ENCODE data around the gene CALD1.

The CALD1 gene

DNA sequence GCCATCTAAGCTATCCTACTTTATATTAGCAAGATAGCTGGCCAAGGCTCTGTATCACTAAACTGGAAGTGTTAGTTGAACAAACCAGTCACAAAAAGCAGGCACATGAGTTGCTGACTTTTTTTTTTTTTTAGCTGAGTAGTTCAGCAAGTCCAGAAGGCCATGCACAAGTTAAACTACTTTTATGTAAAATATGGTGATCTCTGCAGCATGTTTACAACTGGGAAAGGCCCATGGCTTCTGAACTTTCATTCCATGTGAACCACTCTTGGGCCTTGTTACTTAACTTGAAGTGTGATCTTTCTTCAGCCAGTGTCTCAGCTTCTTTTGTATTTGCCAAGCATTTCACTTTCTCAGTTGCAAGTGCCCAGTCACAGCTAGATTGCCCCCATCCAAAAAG is 78.5 kb downstream of the CALD1 start:
- DNase-seq (ENCODE audit: low read depth) = no peak

GRCh38 chr7:134859783-134860182 is 80.3 kb downstream of the CALD1 start:
- no peak for DNase-seq (ENCODE audit: low read depth)

DNA sequence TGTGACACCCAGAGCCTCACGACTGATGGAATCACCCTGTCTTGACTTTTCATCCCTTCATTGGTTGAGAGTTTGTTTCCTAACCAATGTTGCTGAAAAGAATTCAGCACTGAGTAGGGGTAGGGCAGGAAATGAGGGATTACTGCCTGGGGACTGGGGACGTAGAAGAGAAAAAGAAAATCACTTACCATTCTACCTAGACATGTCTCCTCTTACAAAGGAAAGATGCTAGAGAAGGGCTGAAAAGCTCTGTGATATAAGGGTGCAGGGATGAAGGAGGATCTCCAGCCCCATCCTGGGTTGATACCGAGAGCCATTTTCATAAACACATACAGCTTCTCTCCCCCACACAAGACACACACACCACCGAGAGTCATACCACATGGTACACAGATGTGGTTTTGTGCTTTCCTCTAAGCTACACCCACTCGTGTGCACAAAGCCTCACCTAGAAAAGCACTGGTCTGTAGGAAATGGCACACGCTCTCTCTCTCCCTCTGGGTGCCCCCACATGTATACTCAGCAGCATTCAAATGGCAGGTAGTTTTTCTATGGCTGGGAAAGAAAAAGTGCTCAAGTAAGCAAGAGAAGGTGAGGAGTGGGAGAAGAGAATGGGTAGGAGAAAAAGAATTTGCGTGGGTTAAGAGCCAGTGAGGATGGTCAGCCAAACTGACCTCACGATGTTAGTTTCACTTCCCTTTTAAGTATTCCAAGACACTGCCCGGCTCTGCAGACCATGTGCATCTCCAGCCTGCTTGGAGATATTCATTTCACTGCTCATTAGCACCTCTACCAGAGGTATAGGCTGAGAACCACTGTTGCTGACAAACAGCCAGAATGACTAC is 85.8 kb downstream of the CALD1 start:
- DNase-seq (ENCODE audit: low read depth) = peak; percentile 11

DNA sequence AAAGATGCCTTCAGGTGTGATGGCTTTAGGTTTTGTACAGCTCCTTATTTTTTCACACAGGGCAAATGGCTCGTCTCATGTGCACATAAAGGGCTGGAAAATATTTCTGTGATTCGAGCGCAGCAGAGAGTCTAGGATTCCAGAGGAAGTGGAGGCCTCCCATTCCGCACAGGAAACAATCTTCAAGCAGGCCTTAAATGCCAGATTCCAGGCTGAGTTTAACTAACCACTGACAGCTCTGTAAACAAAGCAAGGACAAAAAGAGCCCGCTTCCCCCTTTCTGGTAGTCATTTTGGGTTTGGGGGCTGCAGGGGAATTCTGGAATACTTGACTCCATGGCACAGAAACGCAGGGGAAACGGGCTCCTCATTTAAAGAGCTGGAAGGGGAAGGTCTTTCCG is 87.2 kb downstream of the CALD1 start:
- no peak for DNase-seq (ENCODE audit: low read depth)

DNA sequence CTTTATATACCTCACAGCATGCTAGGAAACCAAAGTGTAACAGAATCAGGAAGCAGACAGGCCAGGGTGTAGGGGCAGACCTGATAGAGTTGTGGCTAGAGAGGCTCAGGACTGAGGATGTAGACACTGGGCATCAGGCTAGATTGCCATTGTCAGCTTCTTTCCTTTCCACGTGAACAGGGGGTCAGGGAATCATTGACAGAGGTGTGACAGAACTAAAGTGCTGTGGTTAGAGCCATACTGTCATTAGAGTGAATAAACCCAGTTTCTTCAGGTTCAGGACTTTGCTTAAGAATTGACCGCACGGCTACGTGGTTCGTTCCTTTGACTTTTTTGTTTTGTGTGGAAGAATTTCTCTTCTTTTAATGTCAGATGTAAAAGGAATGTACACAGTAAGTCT is 90.7 kb downstream of the CALD1 start:
- no peak for DNase-seq (ENCODE audit: low read depth)

GRCh38 chr7:134870781-134871180 is 91.3 kb downstream of the CALD1 start:
- no peak for DNase-seq (ENCODE audit: low read depth)

DNA sequence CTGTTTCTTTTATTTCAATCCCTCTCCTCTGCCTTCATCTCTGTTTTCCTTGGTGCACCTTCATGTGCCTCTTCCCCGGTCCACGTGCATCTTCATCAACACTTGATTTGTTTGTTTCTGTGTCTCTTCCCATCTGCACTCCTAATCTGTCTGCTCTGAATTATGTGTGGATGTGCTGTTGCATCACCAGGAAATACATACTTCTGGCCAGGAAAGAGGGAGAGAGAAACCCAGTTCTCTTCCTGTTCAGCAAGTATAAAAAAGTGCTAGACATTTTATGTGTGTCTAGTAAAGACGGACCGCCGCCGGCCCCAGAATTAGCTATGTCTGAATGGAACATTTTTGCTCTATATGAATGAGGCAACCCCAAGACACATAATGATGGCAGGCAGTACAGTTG is 93.8 kb downstream of the CALD1 start:
- no peak for DNase-seq (ENCODE audit: low read depth)

DNA sequence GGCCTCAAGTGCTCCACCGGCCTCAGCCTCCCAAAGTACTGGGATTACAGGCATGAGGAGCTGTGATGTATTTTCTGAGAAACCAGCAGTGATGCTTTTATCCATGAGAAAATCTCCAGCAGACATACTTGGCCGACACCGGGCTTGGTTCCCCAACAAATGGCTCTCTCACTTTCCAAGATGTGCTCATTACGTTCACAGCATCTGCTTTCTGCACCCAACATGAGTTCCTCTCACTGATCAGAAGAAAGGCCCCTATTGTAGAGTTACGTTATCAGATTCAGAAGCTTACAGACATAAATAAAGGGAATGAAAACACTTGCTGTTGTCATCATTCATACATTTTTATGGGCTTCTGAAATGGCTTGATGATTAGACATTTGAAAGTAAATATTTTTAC is 95.0 kb downstream of the CALD1 start:
- DNase-seq (ENCODE audit: low read depth) = no peak

DNA sequence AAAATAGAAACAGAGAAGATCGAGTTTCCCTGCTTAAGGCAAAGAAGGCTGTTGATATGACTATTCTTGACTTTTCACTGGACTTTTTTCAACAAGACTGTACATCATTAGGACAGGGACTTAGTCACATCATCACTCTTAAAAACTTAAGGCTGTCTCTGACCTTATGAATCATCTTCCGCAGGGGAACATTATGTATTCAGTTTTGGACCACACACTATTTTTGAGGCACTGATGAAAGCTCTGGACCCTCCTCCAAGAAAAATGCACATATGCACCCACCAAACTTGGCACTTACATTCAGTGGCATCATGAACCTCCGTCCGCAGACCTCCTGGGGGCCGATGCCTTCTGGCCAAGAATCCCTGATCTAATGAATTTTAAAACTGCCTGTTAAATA is 96.4 kb downstream of the CALD1 start:
- DNase-seq (ENCODE audit: low read depth) = no peak

DNA sequence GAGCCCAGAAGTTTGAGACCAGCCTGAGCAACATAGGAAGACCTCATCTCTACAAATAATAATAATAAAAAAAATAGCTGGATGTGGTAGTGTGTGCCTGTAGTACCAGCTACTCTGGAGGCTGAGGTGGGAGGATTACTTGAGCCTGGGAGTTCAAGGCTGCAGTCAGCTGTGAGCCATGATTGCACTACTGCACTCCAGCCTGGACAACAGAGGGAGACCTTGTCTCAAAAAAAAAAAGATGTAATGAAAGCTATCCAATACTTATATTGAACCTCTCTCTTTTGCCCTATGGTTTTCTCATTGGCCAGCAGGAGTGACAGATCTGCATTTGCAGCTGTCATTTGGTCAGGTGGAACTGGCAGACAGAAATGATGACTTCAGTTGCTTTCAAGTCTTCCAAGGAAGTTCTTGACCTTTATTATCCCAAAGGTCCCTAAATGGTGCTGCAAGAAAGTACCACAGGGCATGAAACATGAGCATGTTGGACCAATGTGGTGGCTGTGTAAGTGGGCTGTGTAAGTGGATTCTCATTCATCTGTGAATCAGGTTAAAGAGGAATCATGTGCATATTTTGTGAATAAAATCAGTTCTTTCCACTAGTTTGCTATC is 99.4 kb downstream of the CALD1 start:
- DNase-seq (ENCODE audit: low read depth) = no peak

GRCh38 chr7:134879815-134880475 is 100.5 kb downstream of the CALD1 start:
- DNase-seq (ENCODE audit: low read depth) = no peak

DNA sequence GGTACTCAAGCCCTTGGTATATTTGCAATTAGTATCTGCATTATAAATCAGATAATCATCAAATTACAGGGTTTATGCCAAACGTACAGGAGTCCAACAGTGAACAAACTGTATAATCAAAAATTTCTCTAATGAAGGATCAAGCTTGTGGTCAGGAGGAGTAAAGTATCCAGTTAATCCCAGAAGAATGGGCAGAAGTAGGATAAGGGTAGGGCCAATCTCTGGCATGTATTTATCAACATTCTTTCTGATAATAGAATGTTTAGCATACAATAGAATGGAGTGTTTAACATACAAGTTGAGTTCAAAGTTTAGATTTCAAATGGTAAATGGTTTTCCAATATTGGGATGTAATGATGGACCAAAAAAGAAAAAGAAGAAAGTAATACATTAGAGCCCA is 103.0 kb downstream of the CALD1 start:
- no peak for DNase-seq (ENCODE audit: low read depth)

GRCh38 chr7:134885967-134886352 is 106.5 kb downstream of the CALD1 start:
- DNase-seq (ENCODE audit: low read depth) = no peak

GRCh38 chr7:134886353-134887057 is 107.1 kb downstream of the CALD1 start:
- DNase-seq (ENCODE audit: low read depth) = no peak

DNA sequence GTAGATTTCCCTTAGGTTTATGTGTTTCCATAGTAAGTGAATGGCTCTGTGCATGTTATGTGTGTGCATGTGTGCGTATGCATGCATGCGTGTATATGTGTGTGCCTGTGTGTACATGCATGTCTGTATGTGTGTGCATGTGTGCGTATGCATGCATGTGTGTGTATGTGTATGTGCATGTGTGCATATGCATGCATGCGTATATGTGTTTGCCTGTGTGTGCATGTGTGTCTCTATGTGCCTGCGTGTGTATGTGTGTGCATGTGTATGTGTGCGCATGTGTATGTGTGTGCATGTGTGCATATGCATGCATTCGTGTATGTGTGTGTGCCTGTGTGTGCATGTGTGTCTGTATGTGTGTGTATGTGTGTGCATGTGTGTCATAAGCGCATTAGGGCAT is 108.1 kb downstream of the CALD1 start:
- DNase-seq (ENCODE audit: low read depth) = no peak

- no peak for DNase-seq (ENCODE audit: low read depth)
Measured at GRCh38 chr7:134888141-134888740, 108.8 kb downstream of the CALD1 start.

DNA sequence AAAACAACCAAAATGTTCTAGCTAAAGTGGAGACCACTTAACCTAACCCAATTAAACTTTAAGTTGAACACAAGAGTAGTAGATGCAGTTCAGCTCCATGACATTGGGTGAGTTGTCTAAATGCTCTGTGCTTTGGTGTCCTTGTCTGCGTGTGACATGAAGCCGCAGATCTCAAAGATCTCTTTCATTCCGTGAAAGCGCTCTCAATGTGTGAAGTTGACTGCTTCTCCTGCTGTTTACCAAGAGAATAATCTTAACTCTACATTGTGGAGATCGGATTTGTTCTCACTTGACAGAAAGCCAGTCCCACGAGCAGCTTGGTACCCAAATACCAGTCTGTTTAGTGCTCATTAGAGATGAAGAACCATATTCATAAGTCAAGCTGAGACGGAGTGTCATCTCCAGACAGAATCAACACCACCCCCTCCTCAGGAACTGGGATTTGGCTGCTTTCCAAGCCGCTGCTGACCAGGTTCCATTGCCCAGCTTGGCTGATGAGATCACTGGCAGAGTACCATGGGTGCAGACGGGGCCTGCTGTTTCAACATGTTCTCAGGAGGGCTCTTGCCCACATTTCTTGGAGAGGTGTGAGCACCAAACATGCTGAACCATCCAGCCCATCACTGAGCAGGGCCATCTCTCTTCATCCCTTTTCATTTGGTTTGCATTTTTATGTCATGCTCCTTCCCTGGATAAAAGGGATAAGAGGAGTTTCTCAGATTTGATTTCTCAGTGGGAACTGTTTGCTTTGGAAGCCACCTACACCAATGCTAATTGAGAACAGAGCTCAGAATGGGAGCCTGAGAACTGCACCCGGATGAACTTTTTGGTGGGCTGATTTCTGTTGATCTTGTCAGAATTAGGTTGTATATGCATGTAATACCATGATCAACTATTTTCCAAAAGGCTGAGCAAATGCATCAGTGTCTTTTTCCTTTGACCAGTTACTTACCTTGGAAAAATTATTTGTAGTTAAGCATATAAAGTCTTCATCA is 111.1 kb downstream of the CALD1 start:
- DNase-seq (ENCODE audit: low read depth) = no peak

DNA sequence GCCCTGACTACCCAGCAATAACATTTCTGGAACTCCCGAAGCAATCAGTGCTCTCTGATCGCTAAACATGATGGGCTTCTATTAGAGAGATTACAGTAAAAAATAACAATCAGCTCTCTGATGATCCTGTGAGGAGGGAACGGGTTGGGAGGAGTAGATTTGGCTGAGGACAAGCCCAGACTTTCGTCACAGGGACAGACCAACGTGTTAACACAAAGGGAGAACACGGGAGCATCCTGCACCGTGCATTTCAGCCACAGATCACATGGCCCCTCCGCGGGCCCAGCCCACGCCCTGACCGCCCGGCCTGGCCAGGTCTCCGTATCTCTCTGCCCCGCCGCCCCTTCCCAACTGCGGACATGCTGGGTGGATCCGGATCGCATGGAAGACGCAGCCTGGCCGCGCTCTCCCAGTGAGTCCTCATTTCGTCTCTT is 111.8 kb downstream of the CALD1 start:
- no peak for DNase-seq (ENCODE audit: low read depth)

DNA sequence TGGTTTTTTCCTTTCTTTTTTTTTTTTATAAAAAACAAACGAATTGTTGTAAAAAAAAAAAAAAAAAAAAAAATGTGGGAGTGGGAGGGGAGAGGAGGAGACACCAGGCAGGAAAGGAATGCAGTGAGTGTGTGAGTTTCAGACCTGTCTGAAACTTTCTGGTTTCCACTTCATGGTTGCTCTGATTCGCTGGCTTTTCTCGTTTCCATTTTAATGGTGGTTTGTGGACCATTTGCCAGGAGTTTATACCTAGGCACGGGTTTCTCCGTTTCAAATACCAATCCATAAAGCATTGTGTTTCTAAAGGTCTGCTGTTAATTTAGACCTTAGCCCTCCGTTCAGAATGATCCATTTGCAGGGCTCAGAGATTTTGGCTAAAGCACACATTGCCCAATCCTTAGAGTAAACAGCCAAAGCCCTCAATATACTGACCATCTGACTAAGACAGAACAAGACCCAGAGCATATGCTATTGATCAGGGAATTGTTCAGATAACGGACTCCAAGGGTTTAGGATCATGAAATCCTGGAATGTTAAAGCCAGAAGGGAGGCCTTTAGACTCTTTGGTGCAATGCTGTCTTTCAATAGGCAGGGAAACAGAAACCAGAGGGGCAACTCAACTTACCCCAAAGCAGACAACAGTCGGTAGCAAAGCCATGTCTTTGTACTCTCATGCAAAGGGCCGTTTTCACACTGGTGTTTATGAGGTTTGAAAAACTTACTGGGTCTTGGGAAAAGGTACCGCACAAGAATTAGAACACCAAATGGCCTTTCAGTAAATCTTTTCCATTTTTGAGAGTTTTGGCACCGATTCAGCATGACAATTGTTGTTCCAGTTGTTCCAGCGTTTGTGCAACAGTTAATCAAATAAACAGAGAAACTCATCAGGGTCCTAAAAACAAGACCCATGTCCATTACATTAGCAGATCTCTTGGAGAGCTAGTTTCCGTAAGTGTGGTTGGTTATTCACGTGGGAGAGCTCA is 112.6 kb downstream of the CALD1 start:
- no peak for DNase-seq (ENCODE audit: low read depth)

GRCh38 chr7:134892963-134893362 is 113.5 kb downstream of the CALD1 start:
- no peak for DNase-seq (ENCODE audit: low read depth)
